HG03039 (cell line): Measurements from ENCODE around the gene WDPCP.

ENCODE experiments used
- ATAC-seq: cut with Tn5 transposase; IDR thresholded peaks from one replicate; pipeline ENCODE4 v1.9.1; 2021; ENCODE audit warnings: mild to moderate bottlenecking, moderate library complexity; ENCODE audit not compliant: unreplicated experiment

The WDPCP gene

DNA sequence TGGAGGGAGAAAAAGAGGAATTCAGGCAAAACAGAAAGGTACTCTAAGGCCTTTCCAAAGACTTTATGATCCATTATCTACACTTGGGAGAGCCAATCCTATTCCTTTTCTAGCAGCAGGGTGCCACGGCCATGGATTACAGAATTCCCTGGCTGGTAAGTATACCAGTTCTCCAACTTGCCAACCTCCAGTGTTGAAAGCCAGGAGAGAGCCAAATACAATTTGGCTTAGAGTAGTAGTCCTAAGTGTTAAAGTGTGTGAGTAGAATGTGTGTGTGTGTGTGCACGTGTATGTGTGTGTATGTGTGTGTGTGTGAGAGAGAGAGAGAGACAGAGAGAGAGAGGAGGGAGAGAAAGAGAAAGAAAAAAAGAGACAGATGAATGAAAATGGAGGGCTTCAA, 43.3 kb downstream of the WDPCP start:
- ATAC-seq: no peak

DNA sequence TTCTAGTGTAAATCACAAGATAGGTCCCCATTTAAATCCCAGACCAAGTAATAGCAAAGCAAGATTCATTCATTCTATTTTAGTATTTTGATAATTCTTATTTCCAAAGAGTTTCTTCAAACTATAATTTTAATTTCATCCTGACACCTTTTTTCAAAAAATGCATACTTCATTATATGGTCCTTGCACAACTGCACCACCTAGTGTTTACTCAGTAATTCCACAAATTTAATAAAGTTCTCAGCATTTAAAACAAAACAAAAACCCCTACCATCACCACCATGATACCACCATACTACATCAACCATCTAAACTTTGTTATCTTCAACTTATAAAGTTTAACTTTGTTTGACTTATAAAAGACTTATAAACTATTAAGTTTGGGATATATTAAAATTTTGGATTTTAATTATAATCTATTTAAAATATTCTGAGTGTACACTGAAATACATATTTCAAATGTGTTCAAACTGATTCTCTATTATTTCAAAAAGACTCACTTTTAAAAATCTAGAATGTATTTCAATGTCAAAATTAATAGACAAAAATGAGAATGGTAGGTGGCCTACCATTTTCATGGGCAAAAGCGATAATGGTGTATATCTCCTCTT, 44.2 kb downstream of the WDPCP start:
- ATAC-seq: no peak

DNA sequence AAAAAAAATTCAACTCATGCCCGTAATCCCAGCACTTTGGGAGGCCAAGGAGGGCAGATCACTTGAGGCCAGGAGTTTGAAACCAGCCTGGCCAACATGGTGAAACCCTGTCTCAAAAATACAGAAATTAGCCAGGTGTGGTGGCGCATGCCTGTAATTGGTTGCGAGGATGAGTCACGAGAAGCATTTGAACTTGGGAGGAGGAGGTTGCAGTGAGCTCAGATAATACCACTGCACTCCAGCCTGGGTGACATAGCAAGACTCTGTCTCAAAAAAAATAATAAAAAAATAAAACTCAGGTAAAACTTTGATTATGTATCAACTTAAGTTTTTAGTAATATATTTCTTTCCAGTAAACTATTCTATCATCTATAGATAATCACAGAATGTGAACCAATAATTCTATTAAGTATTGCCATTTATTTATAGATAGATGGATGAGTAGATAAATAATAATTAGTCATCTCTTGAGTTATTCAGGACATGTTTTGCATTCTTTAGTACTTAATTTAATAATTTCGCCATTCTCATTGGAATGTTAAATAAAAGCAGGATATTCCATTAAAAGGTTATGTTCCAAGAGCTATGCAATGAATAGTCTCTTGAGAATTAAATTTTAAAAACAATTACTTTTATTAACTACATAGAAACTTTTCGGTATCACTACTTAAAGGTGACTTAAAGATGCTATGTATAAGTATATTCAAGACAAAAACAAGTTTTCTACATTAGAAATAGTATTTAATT, 48.7 kb downstream of the WDPCP start:
- ATAC-seq: no peak

DNA sequence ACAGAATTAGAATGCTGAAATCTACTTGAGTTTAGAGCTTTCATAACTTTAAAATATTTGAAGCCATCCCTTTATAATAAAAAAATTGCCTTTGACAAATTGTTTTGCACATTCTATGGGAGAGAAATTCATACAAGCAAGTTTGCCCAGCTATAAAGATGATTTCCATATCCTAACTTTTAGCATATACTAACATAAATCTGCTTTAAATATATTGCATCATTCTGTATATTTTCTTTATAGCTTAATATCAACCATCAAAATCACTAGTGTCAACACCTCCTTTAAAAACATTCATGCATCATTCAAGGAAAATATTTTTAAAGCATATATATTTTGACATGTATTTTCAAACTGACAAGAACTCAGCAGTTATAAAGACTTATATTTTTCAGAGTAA, 49.9 kb downstream of the WDPCP start:
- ATAC-seq: no peak

DNA sequence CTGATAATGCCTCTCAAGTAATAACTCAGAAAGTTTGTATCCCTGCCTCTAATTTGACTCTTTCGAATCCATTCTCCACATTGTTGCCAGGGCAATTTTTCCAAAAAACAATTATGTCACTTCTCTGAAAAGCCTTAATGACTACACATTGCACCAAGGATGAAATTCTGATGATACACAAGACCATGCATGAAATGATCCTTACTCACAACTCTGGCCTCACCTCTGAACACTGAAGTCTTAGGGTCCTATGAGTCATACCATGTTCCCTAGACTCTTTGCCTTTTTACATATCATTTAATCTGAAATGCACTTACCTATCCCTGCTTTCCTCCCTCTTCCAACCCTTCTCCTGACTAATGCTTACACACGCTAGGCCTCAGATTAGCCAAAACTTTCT, 51.0 kb downstream of the WDPCP start:
- ATAC-seq: no peak

DNA sequence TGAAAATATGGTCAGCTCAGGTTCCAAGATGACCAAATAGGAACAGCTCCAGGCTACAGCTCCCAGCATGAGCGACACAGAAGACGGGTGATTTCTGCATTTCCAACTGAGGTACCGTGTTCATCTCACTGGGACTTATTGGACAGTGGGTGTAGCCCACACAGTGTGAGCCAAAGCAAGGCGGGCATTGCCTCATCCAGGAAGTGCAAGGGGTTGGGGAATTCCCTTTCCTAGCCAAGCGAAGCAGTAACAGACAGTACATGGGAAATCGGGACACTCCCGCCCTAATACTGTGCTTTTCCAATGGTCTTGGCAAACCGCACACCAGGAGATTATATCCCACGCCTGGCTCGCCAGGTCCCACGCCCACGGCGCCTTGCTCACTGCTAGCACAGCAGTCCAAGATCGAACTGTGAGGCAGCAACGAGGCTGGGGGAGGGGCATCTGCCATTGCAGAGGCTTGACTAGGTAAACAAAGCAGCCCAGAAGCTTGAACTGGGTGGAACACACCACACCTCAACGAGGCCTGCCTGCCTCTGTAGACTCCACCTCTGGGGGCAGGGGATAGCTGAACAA, 57.5 kb downstream of the WDPCP start:
- no peak for ATAC-seq

DNA sequence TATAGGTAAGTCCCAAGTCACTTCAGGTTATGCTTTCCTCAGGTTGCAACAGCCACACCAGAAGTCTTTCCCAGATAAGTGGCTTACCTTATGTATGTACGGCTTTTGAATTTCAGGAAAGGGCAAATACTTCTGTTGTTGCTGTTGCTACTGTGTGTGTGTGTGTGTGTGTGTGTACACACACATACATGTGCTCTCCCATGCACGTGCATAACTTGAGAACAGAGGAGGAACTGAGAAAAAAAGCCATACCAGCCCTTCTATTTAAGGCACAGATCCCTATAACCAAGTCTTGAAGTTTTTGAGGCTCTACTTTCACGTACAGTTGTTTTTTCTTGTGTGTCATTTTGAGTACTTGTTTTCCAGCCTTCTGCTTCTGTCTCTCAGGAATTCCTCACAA, 62.4 kb downstream of the WDPCP start:
- no peak for ATAC-seq

DNA sequence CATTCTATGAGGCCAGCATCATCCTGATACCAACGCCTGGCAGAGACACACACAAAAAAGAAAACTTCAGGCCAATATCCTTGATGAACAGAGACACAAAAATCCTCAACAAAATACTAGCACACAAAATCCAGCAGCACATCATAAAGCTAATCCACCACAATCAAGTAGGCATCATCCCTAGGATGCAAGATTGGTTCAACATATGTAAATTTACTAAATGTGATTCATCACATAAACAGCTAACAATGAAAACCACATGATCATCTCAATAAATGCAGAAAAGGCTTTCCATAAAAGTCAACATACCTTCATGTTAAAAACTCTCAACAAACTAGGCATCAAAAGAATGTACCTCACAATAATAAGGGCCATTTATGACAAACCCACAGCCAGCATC, 65.3 kb downstream of the WDPCP start:
- no peak for ATAC-seq

DNA sequence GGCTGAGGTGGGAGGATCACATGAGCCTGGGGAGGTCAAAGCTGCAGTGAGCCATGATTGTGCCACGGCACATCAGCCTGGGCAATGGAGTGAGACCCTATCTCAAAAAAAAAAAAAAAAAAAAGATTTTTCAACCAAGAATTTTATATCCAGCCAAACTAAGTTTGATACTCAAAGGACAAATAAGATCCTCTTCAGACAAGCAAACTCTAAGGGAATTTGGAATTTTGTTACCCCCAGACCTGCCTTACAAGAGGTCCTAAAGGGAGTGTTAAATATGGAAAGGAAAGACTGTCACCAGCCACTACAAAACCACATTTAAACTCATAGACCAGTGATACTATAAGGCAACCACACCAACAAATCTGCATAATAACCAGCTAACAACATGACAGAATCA, 67.5 kb downstream of the WDPCP start:
- ATAC-seq: no peak

DNA sequence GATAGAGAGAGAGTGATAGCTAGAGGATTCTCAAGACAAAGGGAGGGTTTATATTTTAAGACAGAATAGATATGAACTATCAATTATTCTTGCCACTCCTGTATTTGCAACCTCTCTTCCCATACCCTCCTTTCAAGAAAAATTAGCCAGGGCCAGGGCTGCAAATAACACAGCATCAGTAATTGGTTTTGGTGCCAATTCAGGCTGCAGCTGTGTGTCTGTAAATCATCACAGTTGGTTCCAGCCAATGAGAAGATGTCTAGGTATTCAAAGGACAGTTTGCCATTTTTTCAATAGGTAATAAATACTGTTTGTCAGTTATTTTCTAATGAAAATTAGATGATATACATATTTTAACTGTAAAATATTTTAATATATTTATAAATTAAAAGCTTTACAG, 73.5 kb downstream of the WDPCP start:
- ATAC-seq: no peak

DNA sequence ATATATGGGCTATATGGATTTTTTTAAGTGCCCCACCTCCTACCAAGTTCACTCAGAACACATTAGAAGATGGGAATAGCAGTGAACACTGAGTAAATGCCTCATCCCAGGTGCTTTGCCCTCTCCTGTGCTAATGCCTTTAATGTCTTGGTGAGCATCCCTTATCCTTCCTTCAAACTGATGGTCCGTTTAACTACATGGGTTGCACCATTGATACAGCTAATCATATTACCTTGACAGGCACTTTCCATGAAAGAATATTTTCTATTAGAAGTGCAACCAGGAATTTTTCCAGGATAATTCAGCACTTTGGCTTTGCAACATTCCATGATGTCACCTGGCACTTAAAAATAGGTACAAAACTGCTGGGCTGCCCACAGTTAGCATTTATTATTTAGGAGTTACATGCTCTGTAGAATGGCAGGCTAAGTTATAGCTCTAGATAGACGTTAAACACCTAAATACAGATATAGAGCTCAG, 74.0 kb downstream of the WDPCP start:
- no peak for ATAC-seq

DNA sequence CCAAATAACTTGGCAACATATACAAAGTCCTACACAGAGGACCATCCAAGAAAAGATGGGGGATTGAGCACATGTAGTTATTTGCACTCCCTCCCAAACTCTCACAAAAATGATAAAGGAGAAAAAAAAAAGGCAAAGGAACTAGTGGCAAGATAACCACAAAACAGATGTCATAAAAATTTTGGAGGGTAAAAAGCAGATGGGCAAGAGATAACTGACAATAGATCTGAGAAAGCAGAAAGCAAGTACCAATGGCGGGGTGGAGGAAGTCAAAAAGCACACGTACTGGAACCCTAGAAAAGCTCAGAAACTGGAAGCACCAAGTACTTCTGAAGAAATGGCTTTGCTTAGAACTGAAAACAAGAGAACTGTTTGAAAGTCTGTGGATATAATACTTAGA, 82.0 kb downstream of the WDPCP start:
- ATAC-seq: no peak

DNA sequence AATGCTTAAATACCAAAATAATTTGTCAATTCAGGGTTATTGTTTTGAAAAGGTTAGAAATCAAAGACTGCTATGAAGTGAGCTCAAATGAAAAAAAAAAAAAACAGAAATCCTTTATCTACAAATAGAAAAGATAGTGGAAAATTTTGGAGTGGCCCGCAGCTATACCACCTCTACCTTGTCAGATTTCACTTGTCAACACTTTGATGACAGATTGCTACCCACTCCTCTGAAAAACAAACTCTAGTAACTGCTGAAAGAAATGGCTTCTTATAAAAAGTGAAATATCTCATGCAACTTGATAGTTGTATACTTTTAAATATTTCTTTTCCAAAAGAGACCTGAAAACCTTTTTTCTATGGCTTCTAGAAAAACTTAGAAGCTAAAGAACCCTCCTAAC, 84.5 kb downstream of the WDPCP start:
- ATAC-seq: no peak

DNA sequence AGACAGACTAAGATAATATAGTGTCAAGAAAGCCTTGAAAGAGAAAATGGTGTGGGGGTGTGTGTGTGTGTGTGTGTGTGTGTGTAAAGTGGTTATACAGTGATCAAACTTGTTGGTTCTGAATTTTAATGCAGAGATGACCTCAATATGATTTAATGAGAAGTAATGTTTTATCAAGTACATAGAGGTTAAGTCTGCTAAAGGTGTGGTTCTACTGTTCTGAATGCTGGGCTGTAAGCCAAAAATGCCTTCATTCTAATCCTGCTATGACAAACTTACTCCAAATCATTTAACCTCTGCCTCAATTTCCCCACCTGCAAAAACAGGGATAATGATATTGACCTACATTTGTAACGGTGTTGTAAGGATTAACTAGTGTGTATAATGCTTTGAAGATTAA, 87.9 kb downstream of the WDPCP start:
- ATAC-seq: no peak

DNA sequence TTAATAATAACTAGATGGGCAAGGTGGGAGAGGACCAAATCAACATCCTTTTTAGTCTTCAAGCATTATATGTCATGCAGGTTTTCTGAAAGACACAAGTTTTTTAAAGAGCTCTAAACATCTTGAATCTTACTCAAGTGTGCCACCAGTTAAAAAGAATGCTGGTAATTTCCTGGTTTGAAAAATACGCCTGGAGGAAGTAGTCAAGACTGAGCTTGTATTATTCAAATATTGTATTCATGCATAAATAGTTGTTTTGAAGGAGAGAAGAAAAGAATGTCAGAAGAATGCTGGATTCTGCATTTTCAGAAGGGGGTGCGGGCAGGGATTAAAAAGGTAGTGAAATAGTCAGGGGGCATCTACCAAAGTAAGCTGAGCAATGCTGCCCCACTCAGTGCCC, 90.7 kb downstream of the WDPCP start:
- ATAC-seq: no peak

DNA sequence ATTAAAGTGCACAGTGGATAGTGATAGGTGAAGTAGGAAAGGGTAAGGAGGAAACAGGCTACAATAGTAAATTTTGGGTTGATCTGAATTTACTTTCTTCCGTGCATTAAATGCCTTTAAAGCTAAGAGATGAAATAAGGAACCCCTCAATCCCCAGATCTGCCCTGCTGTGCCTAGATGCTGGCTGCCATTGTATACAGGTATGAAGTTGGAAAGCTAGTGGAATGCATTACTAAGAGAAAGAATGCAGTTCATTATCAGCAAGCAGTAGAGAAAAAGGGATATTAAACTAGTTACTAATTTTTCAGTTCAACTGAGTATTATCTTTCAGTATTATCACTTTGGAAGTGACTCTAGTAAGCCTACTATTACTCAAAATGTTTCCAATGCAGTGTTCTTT, 93.3 kb downstream of the WDPCP start:
- ATAC-seq: no peak

DNA sequence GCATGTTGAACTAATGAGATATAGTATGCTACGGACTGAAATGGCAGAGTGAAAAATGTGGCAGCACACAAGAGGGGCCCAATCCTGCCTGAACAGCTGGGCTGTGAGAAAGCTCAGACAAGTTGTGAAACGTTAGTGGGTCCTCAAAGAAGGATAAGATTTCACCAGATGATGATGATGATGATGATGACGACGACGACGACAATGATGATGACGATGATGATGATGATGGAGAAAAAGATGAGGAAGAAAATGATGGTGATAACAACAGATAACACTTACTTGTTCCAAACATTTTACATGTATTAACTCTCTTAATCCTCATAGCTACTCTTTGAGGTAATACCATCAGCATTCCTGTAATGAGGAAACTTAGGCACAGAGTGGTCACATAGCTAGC, 94.2 kb downstream of the WDPCP start:
- no peak for ATAC-seq

DNA sequence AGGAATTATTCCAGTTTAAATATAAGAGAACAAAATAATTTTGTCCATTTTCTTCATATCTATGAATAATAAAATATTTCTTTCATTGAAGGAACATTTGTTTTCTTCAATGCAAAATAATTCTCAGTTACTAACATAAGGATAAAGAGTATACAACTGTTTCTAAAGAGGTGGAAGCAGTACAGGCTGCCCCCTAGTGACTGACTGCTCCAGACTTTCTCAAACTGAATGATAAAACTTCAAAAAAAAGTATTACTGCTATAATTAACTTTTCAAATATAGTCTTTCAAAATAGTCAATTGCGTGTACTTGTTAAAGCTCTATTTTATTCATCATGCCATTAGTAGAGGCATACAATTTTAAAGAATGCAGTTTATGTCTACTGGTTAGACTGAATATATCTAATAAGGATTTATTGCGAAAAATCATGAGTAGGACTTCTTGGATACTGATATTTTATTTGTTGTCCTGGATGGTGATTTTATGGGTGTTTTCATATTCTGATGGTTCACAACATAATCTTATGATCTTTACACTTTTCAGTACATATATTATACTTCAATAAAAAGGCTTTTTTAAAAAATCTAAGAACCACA, 100.1 kb downstream of the WDPCP start:
- ATAC-seq: no peak

DNA sequence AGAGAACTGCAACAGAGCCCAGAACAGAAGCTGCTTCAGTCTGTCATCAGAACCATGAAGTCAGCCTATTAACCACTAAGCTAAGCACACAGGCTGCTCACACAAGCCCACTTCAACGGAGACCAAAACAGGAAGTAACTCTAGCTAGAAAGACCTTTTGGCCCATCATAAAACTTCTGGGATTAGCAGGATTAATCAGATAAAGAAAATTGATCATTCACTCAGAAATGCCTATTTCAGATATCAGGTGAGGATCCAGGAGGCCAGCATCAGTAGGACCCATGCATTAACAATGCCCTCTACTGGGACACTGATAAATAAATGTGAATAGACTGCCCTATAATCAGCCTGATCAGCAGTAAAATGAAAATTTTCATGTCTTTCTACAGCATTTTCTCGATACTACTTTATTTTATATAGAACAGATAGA, 101.4 kb downstream of the WDPCP start:
- ATAC-seq: no peak

DNA sequence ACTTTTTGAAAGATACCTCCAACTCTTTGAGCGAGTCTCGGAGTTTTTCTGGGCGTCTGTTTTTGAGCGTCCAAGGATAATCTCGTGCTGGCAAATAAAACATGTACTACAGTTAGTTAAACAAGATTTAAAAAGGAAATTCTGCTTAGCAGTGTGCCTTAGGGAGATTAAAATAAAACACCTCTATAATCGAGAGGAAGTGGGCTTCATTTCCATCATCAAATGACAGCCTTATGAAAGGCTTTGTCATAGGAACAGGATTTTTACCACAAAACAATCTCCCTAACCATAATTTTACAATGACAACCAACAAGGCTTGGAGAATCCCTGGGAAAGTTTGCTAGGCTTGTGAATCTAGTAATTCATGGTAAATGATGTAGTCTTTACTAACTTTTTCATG, 103.4 kb downstream of the WDPCP start:
- ATAC-seq: no peak

DNA sequence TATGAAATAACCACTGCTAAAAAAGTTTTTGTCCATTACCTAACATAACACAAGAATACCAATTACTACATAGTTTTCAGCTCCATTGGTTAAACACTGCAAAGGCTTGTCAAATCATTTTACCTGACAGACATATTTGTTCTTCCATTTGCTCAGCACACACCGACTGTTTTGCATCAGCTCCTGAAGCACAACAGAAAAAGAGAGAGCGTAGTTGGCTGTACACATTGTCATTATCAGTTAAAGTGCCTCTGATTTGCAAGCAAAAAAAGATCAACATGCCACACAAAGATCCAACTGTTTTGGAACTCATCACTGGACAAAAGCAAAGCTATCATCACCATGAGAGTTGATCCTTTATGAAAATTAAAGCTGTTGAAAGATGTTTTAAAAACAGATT, 103.8 kb downstream of the WDPCP start:
- ATAC-seq: no peak

DNA sequence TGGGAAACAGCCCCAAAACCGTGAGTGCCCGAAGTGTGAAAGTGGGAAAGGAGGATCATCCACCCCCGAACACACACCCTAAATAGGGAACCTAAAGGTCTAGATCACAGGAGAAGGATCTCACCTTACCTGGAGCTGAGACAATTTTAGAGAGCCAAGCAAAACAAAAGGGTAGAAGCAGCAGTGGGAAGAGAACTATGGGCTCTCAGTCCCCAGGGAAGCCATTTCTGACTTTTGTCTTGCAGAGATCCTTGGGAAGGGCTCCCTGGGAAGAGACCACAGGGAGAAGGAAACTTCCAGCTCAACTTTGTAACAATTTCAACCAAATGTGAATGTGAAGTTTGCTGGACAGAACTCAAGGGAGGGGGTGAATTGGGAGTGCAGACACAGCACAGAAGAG, 110.6 kb downstream of the WDPCP start:
- ATAC-seq: no peak
